KMS-11 (cell line): Measurements from ENCODE around the gene SELENOW.

Experiments used
- H2AFZ ChIP-seq: fragments of 200-600 bp; sonication (generic); 2 replicates; pipeline ENCODE4 v1.6.1; 2016; ENCODE audit warnings: antibody characterized with exemption, mixed run types, low read depth
- H3K27ac ChIP-seq: fragments of 200-600 bp; sonication (generic); 2 replicates; pipeline ENCODE4 v1.6.1; 2016; ENCODE audit warnings: mild to moderate bottlenecking, mixed run types
- H3K27me3 ChIP-seq: fragments of 200-600 bp; sonication (generic); 2 replicates; pipeline ENCODE4 v1.6.1; 2017; ENCODE audit warnings: mild to moderate bottlenecking, low read depth, mixed run types, moderate library complexity; ENCODE audit not compliant: insufficient read depth
- H3K36me3 ChIP-seq: fragments of 200-600 bp; sonication (generic); 2 replicates; pipeline ENCODE4 v1.6.1; 2017; ENCODE audit warnings: mild to moderate bottlenecking, mixed run types; ENCODE audit not compliant: insufficient read depth
- H3K4me1 ChIP-seq: fragments of 200-600 bp; sonication (generic); 2 replicates; pipeline ENCODE4 v1.6.1; 2016; ENCODE audit warnings: mild to moderate bottlenecking, low read depth, mixed run types; ENCODE audit not compliant: poor library complexity, severe bottlenecking
- H3K4me2 ChIP-seq: fragments of 200-600 bp; sonication (generic); 2 replicates; pipeline ENCODE4 v1.7.0; 2016; ENCODE audit warnings: mild to moderate bottlenecking, mixed run types
- H3K4me3 ChIP-seq: fragments of 200-600 bp; sonication (generic); IDR thresholded peaks from 2 replicates; pipeline ENCODE4 v1.6.1; 2017; ENCODE audit warnings: low read depth, low read length, mixed read lengths; ENCODE audit not compliant: insufficient read depth
- H3K79me2 ChIP-seq: fragments of 200-600 bp; sonication (generic); 2 replicates; pipeline ENCODE4 v1.6.1; 2016; ENCODE audit warnings: low read depth, mixed run types; ENCODE audit not compliant: insufficient read depth
- H3K9ac ChIP-seq: fragments of 200-600 bp; sonication (generic); 2 replicates; pipeline ENCODE4 v1.6.1; 2016; ENCODE audit warnings: mild to moderate bottlenecking, mixed run types
- H4K20me1 ChIP-seq: fragments of 200-600 bp; sonication (generic); 2 replicates; pipeline ENCODE4 v1.6.1; 2016; ENCODE audit warnings: mild to moderate bottlenecking, mixed run types; ENCODE audit not compliant: insufficient read depth
- TF ChIP-seq, protein P1 (sequence below): fragments of 200-600 bp; sonication (generic); conservative IDR thresholded peaks from 2 replicates; pipeline ENCODE4 v1.6.1; 2017; ENCODE audit warnings: low read depth, mild to moderate bottlenecking, antibody characterized with exemption, low read length, moderate library complexity, mixed read lengths

SELENOW gene

DNA sequence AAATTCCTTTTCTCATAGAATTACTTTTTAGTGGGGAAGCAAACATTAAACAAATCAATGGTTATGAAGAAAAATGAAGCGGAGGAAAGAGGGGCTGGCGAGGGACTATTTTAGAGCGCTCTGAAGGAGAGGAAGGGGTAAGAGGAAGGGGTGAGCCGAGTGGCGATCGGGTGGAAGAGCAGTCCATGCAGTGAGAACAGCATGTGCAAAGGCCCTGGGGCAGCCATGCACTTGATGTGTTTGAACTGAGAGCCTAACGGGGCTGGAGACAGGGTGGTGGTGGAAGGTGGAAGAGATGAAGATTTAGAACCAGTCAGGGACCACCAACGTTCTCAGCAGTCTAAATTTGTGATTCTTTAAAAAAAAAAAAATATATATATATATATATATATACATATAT lies 47.6 kb upstream of the SELENOW start:
- TF ChIP-seq, protein P1, sequence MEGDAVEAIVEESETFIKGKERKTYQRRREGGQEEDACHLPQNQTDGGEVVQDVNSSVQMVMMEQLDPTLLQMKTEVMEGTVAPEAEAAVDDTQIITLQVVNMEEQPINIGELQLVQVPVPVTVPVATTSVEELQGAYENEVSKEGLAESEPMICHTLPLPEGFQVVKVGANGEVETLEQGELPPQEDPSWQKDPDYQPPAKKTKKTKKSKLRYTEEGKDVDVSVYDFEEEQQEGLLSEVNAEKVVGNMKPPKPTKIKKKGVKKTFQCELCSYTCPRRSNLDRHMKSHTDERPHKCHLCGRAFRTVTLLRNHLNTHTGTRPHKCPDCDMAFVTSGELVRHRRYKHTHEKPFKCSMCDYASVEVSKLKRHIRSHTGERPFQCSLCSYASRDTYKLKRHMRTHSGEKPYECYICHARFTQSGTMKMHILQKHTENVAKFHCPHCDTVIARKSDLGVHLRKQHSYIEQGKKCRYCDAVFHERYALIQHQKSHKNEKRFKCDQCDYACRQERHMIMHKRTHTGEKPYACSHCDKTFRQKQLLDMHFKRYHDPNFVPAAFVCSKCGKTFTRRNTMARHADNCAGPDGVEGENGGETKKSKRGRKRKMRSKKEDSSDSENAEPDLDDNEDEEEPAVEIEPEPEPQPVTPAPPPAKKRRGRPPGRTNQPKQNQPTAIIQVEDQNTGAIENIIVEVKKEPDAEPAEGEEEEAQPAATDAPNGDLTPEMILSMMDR, result no peak
- Histone ChIP-seq H3K4me1 (no peaks in the 10 kb centered on the region), H3K4me2 (no peak overlapping the region), H3K4me3 (no peak overlapping the region), H3K27me3 (peaks cover 95% of the 10 kb centered on the region), H3K79me2 (no peaks in the 10 kb centered on the region), H4K20me1 (no peaks in the 10 kb centered on the region), H3K36me3 (no peaks in the 10 kb centered on the region), H3K27ac (no peak overlapping the region), H2AFZ (no peak overlapping the region), H3K9ac (no peak overlapping the region)

DNA sequence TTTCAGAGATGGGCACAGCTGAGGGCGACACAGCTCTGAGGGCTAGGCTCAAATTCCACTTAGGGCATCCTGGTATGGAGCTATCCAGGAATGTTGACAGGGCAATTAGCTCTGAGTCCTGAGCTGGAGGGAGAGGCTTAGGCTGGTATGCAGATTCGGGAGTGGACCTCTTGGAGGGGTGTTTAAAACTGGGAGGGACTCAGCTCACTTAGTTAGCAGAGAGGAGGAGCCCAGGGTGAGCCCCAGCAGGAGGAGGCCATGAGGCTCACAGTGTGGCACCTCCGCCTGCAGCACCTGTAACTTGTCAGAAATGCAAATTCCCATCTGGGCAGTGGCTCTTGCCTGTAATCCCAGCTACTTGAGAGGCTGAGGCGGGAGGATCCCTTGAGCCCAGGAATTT lies 43.4 kb upstream of the SELENOW start:
- H3K9ac ChIP-seq, result no peak overlapping the region
- no peak overlapping the region for H3K27ac ChIP-seq
- TF ChIP-seq, protein P1, result no peak
- H3K4me1 ChIP-seq, result no peaks in the 10 kb centered on the region
- peaks cover 73% of the 10 kb centered on the region for H3K27me3 ChIP-seq
- H2AFZ ChIP-seq, result no peak overlapping the region
- no peaks in the 10 kb centered on the region for H3K79me2 ChIP-seq
- H3K36me3 ChIP-seq, result no peaks in the 10 kb centered on the region
- no peaks in the 10 kb centered on the region for H4K20me1 ChIP-seq
- H3K4me3 ChIP-seq, result no peak overlapping the region
- no peak overlapping the region for H3K4me2 ChIP-seq

DNA sequence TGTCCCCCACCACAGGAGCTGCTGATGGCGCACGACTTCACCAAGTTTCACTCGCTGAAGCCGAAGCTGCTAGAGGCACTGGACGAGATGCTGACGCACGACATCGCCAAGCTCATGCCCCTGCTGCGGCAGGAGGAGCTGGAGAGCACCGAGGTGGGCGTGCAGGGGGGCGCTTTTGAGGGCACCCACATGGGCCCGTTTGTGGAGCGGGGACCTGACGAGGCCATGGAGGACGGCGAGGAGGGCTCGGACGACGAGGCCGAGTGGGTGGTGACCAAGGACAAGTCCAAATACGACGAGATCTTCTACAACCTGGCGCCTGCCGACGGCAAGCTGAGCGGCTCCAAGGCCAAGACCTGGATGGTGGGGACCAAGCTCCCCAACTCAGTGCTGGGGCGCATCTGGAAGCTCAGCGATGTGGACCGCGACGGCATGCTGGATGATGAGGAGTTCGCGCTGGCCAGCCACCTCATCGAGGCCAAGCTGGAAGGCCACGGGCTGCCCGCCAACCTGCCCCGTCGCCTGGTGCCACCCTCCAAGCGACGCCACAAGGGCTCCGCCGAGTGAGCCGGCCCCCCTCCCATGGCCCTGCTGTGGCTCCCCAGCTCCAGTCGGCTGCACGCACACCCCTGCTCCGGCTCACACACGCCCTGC lies 37.5 kb upstream of the SELENOW start:
- H3K4me1 ChIP-seq, result peaks cover 12% of the 10 kb centered on the region
- H3K9ac ChIP-seq, result no peak overlapping the region
- peaks cover 2% of the 10 kb centered on the region for H3K79me2 ChIP-seq
- no peak overlapping the region for H3K4me3 ChIP-seq
- TF ChIP-seq, protein P1, result no peak
- no peak overlapping the region for H2AFZ ChIP-seq
- H3K27me3 ChIP-seq, result peaks cover 19% of the 10 kb centered on the region
- no peaks in the 10 kb centered on the region for H4K20me1 ChIP-seq
- no peaks in the 10 kb centered on the region for H3K36me3 ChIP-seq
- H3K27ac ChIP-seq, result no peak overlapping the region
- H3K4me2 ChIP-seq, result no peak overlapping the region

DNA sequence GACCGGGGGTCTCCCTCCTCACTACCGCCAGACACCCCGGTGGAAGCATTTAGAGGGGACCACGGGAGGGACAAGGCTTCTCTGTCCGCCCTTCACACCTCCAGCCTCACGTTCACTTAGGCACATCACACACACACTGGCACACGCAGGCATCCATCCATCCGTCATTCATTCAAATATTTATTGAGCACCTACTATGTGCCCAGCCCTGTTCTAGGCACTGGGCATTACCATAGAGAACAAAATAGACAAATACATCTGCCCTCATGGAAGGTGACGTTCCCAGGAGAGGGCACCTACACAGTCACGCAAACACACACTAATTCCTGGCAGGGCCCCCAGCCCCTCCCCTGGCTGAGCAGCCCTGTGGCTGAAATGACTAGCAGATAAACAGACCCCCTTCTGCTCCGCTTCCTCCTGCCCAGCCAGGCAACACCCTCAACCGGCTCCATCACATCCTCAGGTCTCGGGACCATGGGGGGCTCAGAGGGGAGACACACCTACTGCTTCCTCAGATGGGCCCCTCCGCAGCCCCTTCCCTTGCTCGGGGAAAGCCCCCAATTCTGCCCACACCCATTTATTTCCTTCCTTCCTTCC lies 36.9 kb upstream of the SELENOW start:
- Histone ChIP-seq H3K27ac (no peak overlapping the region), H4K20me1 (no peaks in the 10 kb centered on the region), H2AFZ (no peak overlapping the region), H3K27me3 (peaks cover 13% of the 10 kb centered on the region; the same call in 1 of the 2 replicates), H3K4me2 (no peak overlapping the region), H3K4me3 (no peak overlapping the region), H3K79me2 (peaks cover 9% of the 10 kb centered on the region), H3K4me1 (peaks cover 19% of the 10 kb centered on the region), H3K36me3 (no peaks in the 10 kb centered on the region), H3K9ac (no peak overlapping the region)
- TF ChIP-seq, protein P1, result no peak
